Measurements from ENCODE around the gene ZNF333. TPM values are rescaled to one million over a fixed set of nuclear protein-coding genes. Genes with fewer than 3 reads are reported as not detected.

The ZNF333 gene
- total RNA-seq, 2 donors from 2014 or later, result 16.2 to 19.8 TPM

- TF ChIP-seq CTCF (conservative IDR thresholded peaks at IDR 0.05), result no peak
- Mint-ChIP-seq H3K27me3 (ENCODE audit: insufficient read depth) (peaks cover 3% of the 10 kb centered on the region), H3K4me1 (no peaks in the 10 kb centered on the region), H3K4me3 (peak overlapping the region; percentile 45), H3K9me3 (peaks cover 22% of the 10 kb centered on the region), H3K27ac (no peak overlapping the region), H3K36me3 (ENCODE audit: low read depth) (no peaks in the 10 kb centered on the region)
- Histone ChIP-seq H3K9ac (ENCODE audit: extremely low read depth, low read length, poor library complexity, severe bottlenecking) (no peak overlapping the region), H3K4me3 (ENCODE audit: low read length) (no peak overlapping the region), H3K9me3 (ENCODE audit: control insufficient read depth, low read length) (peaks cover 40% of the 10 kb centered on the region), H3K27ac (ENCODE audit: low read depth, low read length) (no peak overlapping the region), H3K27me3 (ENCODE audit: control insufficient read depth, insufficient read depth, low read length, poor library complexity, severe bottlenecking) (no peaks in the 10 kb centered on the region), H3K4me1 (ENCODE audit: control insufficient read depth, insufficient read depth, low read length) (no peaks in the 10 kb centered on the region), H3K36me3 (ENCODE audit: control insufficient read depth, insufficient read depth, low read length) (no peaks in the 10 kb centered on the region)
- 39 to 69% methylated on average over 9 to 16 of the region's 16 CpGs for WGBS, 2 experiments (ENCODE audit: insufficient coverage in 1 of 2, insufficient read length in 1 of 2)
- peak; percentile 71 for DNase-seq
Observed at GRCh38 chr19:14758816-14759215, 69.0 kb downstream of the ZNF333 start.

- H3K4me3 Mint-ChIP-seq, result no peak overlapping the region
- H3K36me3 Mint-ChIP-seq (ENCODE audit: low read depth), result no peaks in the 10 kb centered on the region
- H3K4me1 ChIP-seq (ENCODE audit: control insufficient read depth, insufficient read depth, low read length), result no peaks in the 10 kb centered on the region
- TF ChIP-seq CTCF (conservative IDR thresholded peaks at IDR 0.05), result no peak
- no peak overlapping the region for H3K27ac ChIP-seq (ENCODE audit: low read depth, low read length)
- peaks cover 32% of the 10 kb centered on the region for H3K9me3 Mint-ChIP-seq
- H3K9me3 ChIP-seq (ENCODE audit: control insufficient read depth, low read length), result peaks cover 30% of the 10 kb centered on the region
- peaks cover 5% of the 10 kb centered on the region for H3K27me3 Mint-ChIP-seq (ENCODE audit: insufficient read depth)
- no peaks in the 10 kb centered on the region for H3K4me1 Mint-ChIP-seq
- DNase-seq, result no peak
- no peak overlapping the region for H3K9ac ChIP-seq (ENCODE audit: extremely low read depth, low read length, poor library complexity, severe bottlenecking)
- H3K27ac Mint-ChIP-seq, result no peak overlapping the region
- no peak overlapping the region for H3K4me3 ChIP-seq (ENCODE audit: low read length)
- 44 to 59% methylated on average over 3 to 5 of the region's 5 CpGs for WGBS, 2 experiments (ENCODE audit: insufficient coverage in 1 of 2, insufficient read length in 1 of 2)
- no peaks in the 10 kb centered on the region for H3K36me3 ChIP-seq (ENCODE audit: control insufficient read depth, insufficient read depth, low read length)
- no peaks in the 10 kb centered on the region for H3K27me3 ChIP-seq (ENCODE audit: control insufficient read depth, insufficient read depth, low read length, poor library complexity, severe bottlenecking)
Observed at GRCh38 chr19:14761607-14762006, 71.8 kb downstream of the ZNF333 start.

- Mint-ChIP-seq H3K27ac (no peak overlapping the region), H3K4me1 (no peaks in the 10 kb centered on the region), H3K27me3 (ENCODE audit: insufficient read depth) (peaks cover 5% of the 10 kb centered on the region), H3K36me3 (ENCODE audit: low read depth) (no peaks in the 10 kb centered on the region), H3K4me3 (no peak overlapping the region), H3K9me3 (peaks cover 32% of the 10 kb centered on the region)
- no peak for DNase-seq
- H3K9me3 ChIP-seq (ENCODE audit: control insufficient read depth, low read length), result peaks cover 26% of the 10 kb centered on the region
- no peaks in the 10 kb centered on the region for H3K4me1 ChIP-seq (ENCODE audit: control insufficient read depth, insufficient read depth, low read length)
- WGBS, 2 experiments (ENCODE audit: insufficient coverage in 1 of 2, insufficient read length in 1 of 2), result 75 to 82% methylated on average over 1 to 2 of the region's 2 CpGs
- H3K36me3 ChIP-seq (ENCODE audit: control insufficient read depth, insufficient read depth, low read length), result no peaks in the 10 kb centered on the region
- no peak overlapping the region for H3K4me3 ChIP-seq (ENCODE audit: low read length)
- no peak overlapping the region for H3K27ac ChIP-seq (ENCODE audit: low read depth, low read length)
- H3K9ac ChIP-seq (ENCODE audit: extremely low read depth, low read length, poor library complexity, severe bottlenecking), result no peak overlapping the region
- H3K27me3 ChIP-seq (ENCODE audit: control insufficient read depth, insufficient read depth, low read length, poor library complexity, severe bottlenecking), result no peaks in the 10 kb centered on the region
- TF ChIP-seq CTCF (conservative IDR thresholded peaks at IDR 0.05), result no peak
Observed at GRCh38 chr19:14762111-14762510, 72.3 kb downstream of the ZNF333 start.
